Parathyroid adenoma (tissue), 2 donors: Measurements from ENCODE around the gene ZSWIM6.

Source experiments
- H2AFZ ChIP-seq: fragments of 300-600 bp; sonication (generic); one replicate; pipeline ENCODE4 v1.7.0; 2017; ENCODE audit warnings: antibody characterized with exemption, mild to moderate bottlenecking
- H3K27ac ChIP-seq: fragments of 300-600 bp; sonication (generic); one replicate; pipeline ENCODE4 v1.7.0; 2017
- H3K27me3 ChIP-seq: fragments of 300-600 bp; sonication (generic); one replicate; pipeline ENCODE4 v1.7.0; 2017; ENCODE audit warnings: low read length; ENCODE audit not compliant: control insufficient read depth, insufficient read depth
- H3K36me3 ChIP-seq: fragments of 300-600 bp; sonication (generic); one replicate; pipeline ENCODE4 v1.7.0; 2017; ENCODE audit warnings: low read length; ENCODE audit not compliant: control insufficient read depth, insufficient read depth
- H3K4me1 ChIP-seq: fragments of 300-600 bp; sonication (generic); one replicate; pipeline ENCODE4 v1.7.0; 2017; ENCODE audit warnings: control low read depth
- H3K4me2 ChIP-seq: fragments of 300-600 bp; sonication (generic); one replicate; pipeline ENCODE4 v1.7.0; 2017; ENCODE audit warnings: low read length
- H3K4me3 ChIP-seq: fragments of 300-600 bp; sonication (generic); one replicate; pipeline ENCODE4 v1.7.0; 2017; ENCODE audit warnings: low read depth, low read length
- H3K79me2 ChIP-seq: fragments of 300-600 bp; sonication (generic); one replicate; pipeline ENCODE4 v1.7.0; 2017; ENCODE audit warnings: control low read depth
- H3K9ac ChIP-seq: fragments of 300-600 bp; sonication (generic); one replicate; pipeline ENCODE4 v1.7.0; 2017; ENCODE audit warnings: mild to moderate bottlenecking
- H3K9me3 ChIP-seq: fragments of 300-600 bp; sonication (generic); one replicate; pipeline ENCODE4 v1.7.0; 2017; ENCODE audit warnings: low read length; ENCODE audit not compliant: control insufficient read depth
- TF ChIP-seq, protein P1 (sequence below): fragments of 300-600 bp; sonication (generic); IDR thresholded peaks from one replicate; pipeline ENCODE4 v1.7.0; 2017; ENCODE audit warnings: antibody characterized with exemption, mild to moderate bottlenecking
- donor health status: primary hyperparathyroidism.

The ZSWIM6 gene

DNA sequence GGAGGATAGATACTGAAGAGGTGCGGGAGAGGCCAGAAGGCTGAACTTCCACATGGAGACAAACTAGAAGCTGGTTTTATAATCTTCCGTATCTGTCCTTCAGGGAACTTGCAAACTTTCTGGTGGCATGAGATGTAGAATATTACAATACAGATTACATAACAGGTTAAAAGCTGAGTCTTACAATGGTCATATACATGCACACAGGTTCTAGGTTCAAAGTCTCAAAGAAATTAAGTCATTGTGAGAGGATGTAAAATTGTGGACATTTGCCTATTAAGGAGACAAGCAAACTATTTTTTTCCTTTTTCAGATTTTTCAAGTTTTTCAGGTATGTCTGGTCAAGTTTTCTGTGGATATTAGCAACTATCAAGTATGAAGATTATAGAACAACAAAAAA, 10.4 kb upstream of the ZSWIM6 start:
- Histone ChIP-seq H3K4me2 (no peak overlapping the region), H3K27ac (no peak overlapping the region), H3K9me3 (no peaks in the 10 kb centered on the region), H3K9ac (no peak overlapping the region), H2AFZ (no peak overlapping the region), H3K36me3 (no peaks in the 10 kb centered on the region), H3K79me2 (no peaks in the 10 kb centered on the region), H3K4me3 (no peak overlapping the region), H3K27me3 (no peaks in the 10 kb centered on the region), H3K4me1 (peaks cover 9% of the 10 kb centered on the region)
- TF ChIP-seq, protein P1, sequence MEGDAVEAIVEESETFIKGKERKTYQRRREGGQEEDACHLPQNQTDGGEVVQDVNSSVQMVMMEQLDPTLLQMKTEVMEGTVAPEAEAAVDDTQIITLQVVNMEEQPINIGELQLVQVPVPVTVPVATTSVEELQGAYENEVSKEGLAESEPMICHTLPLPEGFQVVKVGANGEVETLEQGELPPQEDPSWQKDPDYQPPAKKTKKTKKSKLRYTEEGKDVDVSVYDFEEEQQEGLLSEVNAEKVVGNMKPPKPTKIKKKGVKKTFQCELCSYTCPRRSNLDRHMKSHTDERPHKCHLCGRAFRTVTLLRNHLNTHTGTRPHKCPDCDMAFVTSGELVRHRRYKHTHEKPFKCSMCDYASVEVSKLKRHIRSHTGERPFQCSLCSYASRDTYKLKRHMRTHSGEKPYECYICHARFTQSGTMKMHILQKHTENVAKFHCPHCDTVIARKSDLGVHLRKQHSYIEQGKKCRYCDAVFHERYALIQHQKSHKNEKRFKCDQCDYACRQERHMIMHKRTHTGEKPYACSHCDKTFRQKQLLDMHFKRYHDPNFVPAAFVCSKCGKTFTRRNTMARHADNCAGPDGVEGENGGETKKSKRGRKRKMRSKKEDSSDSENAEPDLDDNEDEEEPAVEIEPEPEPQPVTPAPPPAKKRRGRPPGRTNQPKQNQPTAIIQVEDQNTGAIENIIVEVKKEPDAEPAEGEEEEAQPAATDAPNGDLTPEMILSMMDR, result no peak

DNA sequence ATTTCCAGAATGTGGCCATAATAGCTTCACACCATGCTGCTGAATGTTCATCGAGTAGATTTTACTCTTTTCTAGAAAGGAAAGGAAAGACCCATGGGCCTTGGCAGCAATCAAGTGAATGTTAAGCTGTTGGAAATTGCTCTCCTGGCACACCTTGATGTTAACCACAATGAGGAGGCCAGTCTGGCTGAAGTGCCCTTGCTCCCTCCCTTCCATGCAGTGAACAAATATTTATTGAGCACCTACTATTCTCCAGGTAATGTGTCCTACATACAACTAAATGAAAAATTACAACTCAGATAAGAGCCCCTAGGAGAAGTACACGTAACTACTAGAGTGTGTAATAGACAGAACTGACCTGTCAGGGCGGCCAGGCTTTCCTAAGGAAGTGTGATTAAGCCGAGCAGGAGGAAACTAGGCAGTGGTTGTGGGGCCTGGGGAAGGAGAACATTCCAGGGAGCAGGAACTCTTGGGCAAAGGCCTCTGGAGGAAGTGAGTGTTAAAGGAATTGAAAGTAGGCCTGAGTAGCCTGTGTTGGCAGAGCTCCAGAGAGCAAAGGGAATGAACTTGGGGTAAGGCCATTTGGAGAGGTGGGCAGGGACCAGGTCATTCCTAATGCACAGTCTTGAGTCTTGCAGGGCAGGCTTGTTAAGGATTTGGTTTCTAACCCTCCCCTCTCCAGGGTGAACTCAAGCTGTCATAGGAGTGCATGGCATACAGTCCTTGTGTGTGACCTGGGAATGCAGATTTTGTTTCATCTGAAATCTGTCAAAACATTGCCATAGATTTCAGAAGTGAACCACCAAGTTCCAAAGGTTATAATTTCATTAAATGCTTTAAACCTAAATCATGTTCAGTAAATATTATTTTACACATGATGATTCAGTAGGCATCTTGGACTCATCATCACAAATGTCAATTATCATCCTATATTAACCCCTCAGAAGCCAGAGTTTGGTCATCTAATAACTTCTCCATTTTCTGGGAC, 9.0 kb upstream of the ZSWIM6 start:
- Histone ChIP-seq H3K79me2 (no peaks in the 10 kb centered on the region), H3K4me1 (peaks cover 9% of the 10 kb centered on the region), H3K36me3 (no peaks in the 10 kb centered on the region), H3K9me3 (no peaks in the 10 kb centered on the region), H2AFZ (no peak overlapping the region), H3K4me2 (no peak overlapping the region), H3K9ac (no peak overlapping the region), H3K4me3 (no peak overlapping the region), H3K27me3 (no peaks in the 10 kb centered on the region), H3K27ac (no peak overlapping the region)
- TF ChIP-seq, protein P1, result no peak

DNA sequence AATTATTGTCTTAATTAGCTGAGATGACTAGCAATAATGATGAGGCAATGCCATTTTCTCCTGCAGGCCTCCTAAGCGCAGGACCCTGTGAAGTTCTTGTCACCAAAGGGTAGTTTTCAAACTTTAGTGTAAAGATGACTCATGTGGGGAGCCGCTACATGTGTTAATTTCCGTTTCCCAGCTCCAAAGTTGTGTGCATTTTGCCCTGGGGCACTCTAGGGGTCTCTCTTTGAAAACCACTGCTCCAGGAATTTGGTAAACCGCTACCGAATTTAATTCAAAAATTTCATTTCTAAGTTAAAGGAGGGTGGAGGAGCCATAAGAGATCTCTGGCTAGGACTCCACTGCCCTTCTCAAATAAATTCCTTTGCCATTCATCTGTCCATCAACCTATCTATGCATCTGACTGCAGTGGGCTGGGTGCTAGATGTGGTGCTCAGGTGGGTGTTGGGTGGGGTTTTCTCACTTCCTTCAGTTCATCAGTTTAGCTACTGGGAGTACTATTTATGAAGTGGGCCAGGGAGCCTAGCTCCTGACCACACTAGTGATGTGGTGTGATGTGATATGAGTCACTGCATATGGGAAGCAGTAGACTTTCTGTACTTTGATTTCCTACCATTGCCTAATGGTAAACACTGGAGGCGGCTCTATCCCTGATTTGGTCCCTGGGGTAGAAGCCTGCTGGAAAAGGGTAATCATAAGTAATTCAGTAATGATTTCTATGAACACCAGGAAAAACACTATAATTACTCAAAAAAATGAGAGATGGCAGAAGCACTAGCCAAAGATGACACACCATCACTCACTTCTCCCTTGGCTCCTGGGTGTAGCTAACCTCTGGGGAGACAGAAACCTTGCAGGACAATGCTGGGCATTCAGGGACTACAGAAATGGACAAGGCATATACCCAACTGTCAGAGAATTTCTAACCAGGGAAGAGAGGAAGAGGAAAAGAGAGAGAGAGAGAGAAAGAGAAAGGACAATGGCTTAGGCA, 4.0 kb upstream of the ZSWIM6 start:
- TF ChIP-seq, protein P1, result no peak
- Histone ChIP-seq H3K4me1 (peaks cover 4% of the 10 kb centered on the region), H3K4me3 (no peak overlapping the region), H3K36me3 (no peaks in the 10 kb centered on the region), H3K9ac (no peak overlapping the region), H3K4me2 (no peak overlapping the region), H3K27ac (no peak overlapping the region), H3K9me3 (no peaks in the 10 kb centered on the region), H2AFZ (no peak overlapping the region), H3K27me3 (no peaks in the 10 kb centered on the region), H3K79me2 (no peaks in the 10 kb centered on the region)

DNA sequence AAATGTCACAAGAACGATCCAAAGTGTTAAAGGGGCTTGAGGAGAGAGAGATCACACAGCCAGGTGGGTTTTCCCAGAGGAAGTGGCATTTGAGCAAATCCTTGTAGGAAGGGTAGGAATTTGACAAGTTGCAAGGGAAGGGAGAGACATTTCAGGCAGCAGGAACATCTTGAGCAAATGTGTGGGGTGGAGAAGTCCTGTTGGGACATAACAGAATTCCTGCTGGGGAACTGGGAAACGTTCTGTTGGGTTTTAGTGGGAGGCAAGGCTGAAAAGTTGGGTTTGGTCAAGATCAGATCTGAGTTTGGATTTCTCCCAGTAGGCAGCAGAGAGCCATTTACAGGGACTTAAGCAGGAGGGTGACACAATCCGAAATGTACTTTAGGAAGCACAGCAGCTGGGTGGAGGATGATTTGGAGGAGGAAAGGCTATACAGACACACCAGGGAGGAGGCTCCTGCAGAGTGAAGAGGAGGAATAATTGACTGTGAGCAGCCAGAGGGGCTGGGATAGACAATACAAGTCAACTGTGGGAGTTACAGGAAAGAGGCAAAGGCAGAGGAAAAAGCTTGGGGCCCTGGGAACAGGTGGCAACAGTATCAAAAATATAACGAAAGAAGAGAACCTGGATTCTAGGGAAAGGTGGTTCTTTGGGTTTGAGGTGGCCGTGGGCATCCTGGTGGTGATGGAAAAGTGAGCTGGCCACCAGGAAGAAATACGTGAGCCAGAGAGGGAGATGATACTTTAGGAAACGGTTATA, 3.1 kb upstream of the ZSWIM6 start:
- H3K27me3 ChIP-seq, result no peaks in the 10 kb centered on the region
- no peaks in the 10 kb centered on the region for H3K79me2 ChIP-seq
- no peaks in the 10 kb centered on the region for H3K9me3 ChIP-seq
- no peak overlapping the region for H2AFZ ChIP-seq
- no peak overlapping the region for H3K27ac ChIP-seq
- no peak overlapping the region for H3K9ac ChIP-seq
- peaks cover 4% of the 10 kb centered on the region for H3K4me1 ChIP-seq
- no peak overlapping the region for H3K4me2 ChIP-seq
- no peak overlapping the region for H3K4me3 ChIP-seq
- TF ChIP-seq, protein P1, result no peak
- H3K36me3 ChIP-seq, result no peaks in the 10 kb centered on the region
